VCaP (cell line): ENCODE measurements around the gene HIVEP2.

Experiments
- H3K27ac ChIP-seq: fragments of 450-650 bp; 2 replicates; pipeline ENCODE4 v1.5.1; 2017
- TF ChIP-seq, protein P1 (sequence below): fragments of 450-650 bp; conservative IDR thresholded peaks from 2 replicates; pipeline ENCODE4 v1.5.1; 2017; ENCODE audit warnings: mild to moderate bottlenecking, moderate library complexity

The HIVEP2 gene

DNA sequence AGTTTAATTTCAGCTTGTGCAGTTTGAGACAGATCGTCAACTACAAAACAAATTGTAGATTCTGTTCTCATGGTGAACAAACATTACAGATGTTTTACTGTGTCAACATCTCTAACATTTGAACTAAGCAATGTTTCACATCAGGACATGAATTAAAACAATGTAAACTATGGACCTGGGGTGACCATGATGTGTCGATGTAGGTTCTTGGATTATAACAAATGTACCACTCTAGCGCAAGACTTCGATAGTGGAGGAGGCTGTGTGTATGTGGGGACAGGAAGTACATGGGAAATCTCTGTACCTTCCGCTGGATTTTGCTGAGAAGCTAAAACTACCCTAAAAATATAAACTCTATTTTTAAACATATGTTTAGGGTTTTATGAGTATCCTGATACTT lies 17.1 kb downstream of the HIVEP2 start:
- no peak overlapping the region for H3K27ac ChIP-seq
- TF ChIP-seq, protein P1, sequence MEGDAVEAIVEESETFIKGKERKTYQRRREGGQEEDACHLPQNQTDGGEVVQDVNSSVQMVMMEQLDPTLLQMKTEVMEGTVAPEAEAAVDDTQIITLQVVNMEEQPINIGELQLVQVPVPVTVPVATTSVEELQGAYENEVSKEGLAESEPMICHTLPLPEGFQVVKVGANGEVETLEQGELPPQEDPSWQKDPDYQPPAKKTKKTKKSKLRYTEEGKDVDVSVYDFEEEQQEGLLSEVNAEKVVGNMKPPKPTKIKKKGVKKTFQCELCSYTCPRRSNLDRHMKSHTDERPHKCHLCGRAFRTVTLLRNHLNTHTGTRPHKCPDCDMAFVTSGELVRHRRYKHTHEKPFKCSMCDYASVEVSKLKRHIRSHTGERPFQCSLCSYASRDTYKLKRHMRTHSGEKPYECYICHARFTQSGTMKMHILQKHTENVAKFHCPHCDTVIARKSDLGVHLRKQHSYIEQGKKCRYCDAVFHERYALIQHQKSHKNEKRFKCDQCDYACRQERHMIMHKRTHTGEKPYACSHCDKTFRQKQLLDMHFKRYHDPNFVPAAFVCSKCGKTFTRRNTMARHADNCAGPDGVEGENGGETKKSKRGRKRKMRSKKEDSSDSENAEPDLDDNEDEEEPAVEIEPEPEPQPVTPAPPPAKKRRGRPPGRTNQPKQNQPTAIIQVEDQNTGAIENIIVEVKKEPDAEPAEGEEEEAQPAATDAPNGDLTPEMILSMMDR, result no peak

DNA sequence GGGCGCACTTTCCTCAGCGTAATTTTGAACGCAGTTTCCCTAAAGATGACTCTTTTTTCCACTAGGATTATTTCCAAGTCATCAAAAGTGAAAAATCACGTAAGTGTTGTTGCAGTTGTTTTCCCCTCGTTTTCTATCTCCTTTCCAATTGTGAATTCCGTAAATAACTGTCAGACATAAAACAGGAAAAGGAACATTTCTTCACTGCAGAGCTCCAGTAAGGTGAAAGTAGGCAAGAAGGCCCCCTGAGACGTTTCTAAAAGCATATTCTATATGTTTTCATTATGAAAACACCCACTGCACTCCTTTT lies 17.8 kb downstream of the HIVEP2 start:
- H3K27ac ChIP-seq, result peak overlapping the region; percentile 29; the same call in 1 of the 2 replicates
- TF ChIP-seq, protein P1, result no peak

DNA sequence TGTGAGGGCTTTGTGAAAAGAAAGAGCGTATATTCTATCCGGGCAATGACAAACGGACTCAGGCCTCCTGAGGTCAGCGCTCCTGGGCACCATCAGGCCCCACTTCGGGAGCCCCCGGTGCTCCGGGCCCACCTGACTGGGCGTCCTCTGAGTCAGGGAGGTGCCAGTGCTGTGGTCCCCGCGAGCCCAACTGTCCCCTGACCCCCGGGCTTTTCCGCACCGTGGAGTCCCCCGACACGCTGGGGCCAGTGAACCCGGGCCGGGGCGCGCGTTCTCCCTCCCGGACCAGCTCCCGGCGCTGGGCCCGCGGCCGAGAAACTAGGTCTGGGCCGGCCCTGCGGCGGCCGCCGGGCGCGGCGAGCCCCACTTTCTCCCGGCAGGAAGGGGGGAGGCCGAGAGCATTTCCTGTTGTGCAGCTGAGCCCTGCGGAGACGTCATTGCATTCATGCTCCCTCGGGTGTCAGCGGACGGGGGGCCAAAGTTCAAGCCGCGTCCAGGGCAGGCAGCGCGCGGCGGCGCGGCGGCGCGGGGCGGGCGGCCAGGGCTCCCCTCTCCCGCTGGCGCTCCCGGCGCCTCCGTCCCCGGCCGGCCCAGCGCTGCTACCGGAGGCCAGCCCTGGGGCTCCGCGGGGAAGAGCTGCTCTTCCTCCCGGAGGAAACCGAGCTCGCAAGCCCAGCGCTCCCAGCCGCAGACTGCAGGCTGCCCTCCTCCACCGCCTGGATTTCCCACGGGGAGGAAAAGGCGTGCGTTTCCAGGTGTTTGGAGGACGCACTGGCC lies 18.3 kb downstream of the HIVEP2 start:
- TF ChIP-seq, protein P1, result no peak
- peak overlapping the region; percentile 29; the same call in 1 of the 2 replicates for H3K27ac ChIP-seq

DNA sequence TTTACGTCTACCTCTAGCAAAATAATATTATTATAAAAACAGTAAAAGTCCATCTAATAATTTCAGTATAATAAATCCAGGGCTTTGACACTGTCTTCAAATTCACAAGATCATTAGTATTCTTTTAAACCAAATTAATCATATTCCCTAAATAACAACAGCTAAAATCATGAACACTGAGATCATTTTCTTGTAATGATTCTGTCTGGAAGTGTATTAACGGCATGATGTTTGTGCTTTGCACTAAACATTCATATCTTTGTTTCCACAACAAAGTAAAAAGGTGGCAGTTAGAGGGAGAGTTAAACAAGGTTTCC lies 18.8 kb downstream of the HIVEP2 start:
- TF ChIP-seq, protein P1, result no peak
- no peak overlapping the region for H3K27ac ChIP-seq

DNA sequence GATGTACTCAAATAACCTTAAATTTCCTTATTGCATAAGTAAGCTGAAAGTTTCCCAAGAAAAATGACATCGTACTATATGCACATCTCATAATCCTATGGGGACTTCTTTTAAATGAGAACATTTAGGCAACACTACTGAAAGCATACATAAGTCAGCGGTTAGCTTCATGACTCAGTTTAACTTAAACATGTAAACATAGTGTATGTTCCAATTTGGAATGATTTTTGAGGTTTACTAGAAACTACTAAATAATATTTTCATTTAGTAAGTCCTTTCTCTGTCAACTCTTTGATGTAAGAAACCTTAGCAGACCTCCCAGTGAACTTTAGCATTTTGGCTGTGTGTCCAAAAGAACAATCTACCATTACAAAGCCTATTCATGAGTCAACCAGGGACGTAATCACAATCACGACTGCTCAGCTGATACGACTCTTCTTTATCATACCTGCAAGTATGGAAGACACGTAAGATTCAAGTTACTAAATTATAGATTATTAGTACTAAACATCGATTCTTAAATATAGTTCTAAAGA lies 19.3 kb downstream of the HIVEP2 start:
- H3K27ac ChIP-seq, result no peak overlapping the region
- TF ChIP-seq, protein P1, result no peak

- TF ChIP-seq, protein P1, result no peak
- no peak overlapping the region for H3K27ac ChIP-seq
Observed at GRCh38 chr6:142918339-142919042, 26.5 kb downstream of the HIVEP2 start.

DNA sequence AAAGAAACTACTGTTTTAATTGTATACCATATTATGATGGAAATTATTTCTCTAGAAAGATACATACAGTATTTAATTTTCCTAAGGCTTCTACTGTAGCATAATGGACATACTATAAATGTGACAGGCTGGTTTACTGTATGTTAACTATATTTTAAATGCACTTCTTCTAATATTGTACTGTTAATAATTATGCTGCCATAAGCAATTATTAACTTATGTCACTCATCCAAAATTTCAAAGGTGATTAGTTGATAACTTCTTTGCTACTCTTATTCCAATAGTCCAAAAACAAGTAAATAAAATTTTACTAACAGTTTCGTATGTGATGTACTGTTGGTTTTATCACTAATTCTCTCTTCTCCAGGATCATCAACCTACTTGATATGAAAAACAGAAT lies 28.1 kb downstream of the HIVEP2 start:
- TF ChIP-seq, protein P1, result no peak
- no peak overlapping the region for H3K27ac ChIP-seq
